KOPT-K1 (cell line): ENCODE results near the gene NCBP3.

Experiments
- H3K27ac ChIP-seq: fragments of 200-600 bp; sonication (generic); 2 replicates; pipeline ENCODE4 v1.5.1; 2016; ENCODE audit warnings: antibody characterized with exemption, mild to moderate bottlenecking, low read depth, low read length; ENCODE audit not compliant: poor library complexity, severe bottlenecking
- H3K36me3 ChIP-seq: fragments of 200-600 bp; sonication (generic); 2 replicates; pipeline ENCODE4 v1.5.1; 2017; ENCODE audit warnings: antibody characterized with exemption, mild to moderate bottlenecking, low read length, moderate library complexity; ENCODE audit not compliant: insufficient read depth
- H3K9me3 ChIP-seq: fragments of 200-600 bp; sonication (generic); 2 replicates; pipeline ENCODE4 v1.5.1; 2017; ENCODE audit warnings: antibody characterized with exemption, low read length, mild to moderate bottlenecking; ENCODE audit not compliant: insufficient read depth, poor library complexity, severe bottlenecking

The NCBP3 gene

GRCh38 chr17:3754458-3755334 is 91.3 kb downstream of the NCBP3 start:
- no peak overlapping the region for H3K27ac ChIP-seq
- H3K36me3 ChIP-seq = peaks cover 9% of the 10 kb centered on the region; the same call in 1 of the 2 replicates
- H3K9me3 ChIP-seq = peaks cover 7% of the 10 kb centered on the region

- Histone ChIP-seq H3K9me3 (peaks cover under 1% of the 10 kb centered on the region), H3K36me3 (peaks cover 3% of the 10 kb centered on the region; the same call in 1 of the 2 replicates), H3K27ac (peak overlapping the region; percentile 97)
These were observed 92.0 kb downstream of the NCBP3 start for GRCh38 chr17:3754066-3754457.

- H3K9me3 ChIP-seq = no peaks in the 10 kb centered on the region
- H3K36me3 ChIP-seq = peaks cover 6% of the 10 kb centered on the region; the same call in 1 of the 2 replicates
- peak overlapping the region; percentile 97 for H3K27ac ChIP-seq
These were observed 92.4 kb downstream of the NCBP3 start for GRCh38 chr17:3753624-3754023.
